GM21526 (cell line): ENCODE measurements around the gene CDAN1.
"Not testable (repeated sequence)": the region's sequence is repeated elsewhere in the genome, so short reads cannot be mapped to it uniquely, and the experiment has no call there.

ENCODE experiments used
- ATAC-seq: cut with Tn5 transposase; IDR thresholded peaks from one replicate; pipeline ENCODE4 v1.9.1; 2021; ENCODE audit warnings: moderate library complexity; ENCODE audit not compliant: unreplicated experiment, low FRiP score

CDAN1 gene

DNA sequence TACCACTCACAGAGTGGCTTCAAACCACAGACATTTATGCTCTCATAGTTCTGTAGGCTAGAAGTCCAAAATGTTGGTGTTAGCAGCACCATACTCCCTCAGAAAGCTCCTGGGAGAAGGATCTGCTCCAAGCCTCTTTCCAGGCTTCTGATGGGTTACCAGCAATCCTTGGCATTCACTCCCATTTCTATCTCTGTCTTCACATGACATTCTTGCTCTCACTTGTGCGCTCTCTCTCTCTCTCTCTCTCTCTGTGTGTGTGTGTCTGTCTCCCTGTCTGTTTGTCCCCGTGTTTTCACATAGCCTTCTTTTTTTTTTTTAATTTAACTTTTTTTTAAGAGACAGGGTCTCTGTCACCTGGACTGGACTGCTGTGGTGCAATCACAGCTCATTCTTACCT lies 26.3 kb downstream of the CDAN1 start:
- no peak for ATAC-seq

DNA sequence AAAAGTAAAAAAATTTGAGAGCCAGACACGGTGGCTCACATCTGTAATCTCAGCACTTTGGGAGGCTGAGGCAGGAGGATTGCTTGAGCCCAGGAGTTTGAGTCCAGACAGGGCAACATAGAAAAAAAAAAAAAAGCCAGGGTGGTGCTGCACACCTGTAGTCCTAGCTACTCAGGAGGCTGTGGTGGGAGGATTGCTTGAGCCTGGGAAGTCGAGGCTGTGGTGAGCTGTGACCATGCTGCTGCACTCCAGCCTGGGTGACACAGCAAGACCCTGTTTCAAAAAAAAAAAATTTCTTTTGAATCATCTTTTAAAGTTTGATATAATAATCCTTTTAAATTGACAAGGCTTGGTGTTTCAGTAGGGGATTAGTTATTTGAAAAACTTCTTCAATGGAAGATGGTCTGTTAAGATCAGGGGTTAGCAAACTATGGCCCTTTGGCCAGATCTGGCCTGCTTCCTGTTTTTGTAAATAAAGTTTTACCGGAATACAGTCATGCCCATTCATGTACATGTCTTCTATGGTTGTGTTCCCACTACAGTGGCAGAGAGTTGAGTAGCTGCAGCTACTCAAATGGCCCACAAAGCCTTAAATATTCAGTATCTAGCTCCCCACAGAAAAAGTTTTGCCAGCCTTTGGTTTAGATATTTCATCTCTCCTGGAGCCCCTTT lies 28.9 kb downstream of the CDAN1 start:
- no peak for ATAC-seq

DNA sequence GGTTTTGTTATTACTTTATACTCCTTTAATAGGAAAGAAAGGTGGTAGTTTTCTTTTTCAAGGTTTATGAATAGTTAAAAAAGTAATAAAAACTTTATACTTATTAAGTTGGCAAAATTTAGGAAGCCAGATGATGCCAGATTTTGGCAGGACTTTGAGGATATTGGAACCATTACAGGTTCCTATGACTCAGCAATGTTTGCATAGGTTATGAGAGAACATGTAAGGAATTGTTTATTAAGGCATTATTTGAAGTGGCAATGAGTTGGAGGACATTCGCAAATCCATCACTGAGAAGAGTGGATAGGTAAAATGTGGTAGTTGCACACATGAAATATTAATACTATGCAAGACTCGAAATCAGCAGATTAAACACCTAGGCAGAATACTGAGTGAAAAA lies 29.9 kb downstream of the CDAN1 start:
- no peak for ATAC-seq

DNA sequence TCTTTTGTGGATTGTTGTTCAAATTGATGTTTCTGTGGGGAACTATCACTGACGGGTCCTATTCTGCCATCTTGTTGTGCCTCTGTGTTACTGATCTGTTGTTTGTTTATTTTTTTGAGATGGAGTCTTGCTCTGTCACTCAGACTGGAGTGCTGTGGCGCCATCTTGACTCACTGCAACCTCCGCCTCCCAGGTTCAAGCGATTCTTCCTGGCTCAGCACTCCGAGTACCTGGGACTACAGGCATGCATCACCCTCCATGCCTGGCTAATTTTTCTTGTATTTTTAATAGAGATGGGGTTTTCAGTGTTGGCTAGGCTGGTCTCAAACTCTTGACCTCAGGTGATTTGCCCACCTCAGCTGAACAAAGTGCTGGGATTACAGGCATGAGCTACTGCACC lies 31.6 kb downstream of the CDAN1 start:
- ATAC-seq: no peak

DNA sequence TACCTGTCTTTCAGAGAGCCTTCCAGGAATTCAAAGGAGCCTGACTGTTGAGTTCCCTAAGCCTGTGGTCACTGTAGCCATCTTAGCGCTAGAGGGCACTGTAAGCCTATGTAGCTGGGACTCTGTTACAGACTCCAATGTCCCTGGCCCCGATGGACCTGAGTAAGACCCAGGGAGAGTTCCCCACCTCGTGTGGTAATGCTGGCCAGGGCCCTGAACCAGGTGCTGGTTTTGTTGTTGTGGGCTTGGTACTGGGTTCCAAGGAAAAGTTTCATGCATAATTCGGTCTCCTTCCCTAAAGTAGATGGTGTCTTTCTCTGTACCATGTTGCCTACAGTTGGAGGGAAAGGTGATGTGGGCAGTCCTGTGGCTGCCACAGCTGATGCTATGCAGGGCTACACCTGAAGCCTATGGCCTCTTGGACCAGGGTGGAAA lies 32.4 kb downstream of the CDAN1 start:
- no peak for ATAC-seq

DNA sequence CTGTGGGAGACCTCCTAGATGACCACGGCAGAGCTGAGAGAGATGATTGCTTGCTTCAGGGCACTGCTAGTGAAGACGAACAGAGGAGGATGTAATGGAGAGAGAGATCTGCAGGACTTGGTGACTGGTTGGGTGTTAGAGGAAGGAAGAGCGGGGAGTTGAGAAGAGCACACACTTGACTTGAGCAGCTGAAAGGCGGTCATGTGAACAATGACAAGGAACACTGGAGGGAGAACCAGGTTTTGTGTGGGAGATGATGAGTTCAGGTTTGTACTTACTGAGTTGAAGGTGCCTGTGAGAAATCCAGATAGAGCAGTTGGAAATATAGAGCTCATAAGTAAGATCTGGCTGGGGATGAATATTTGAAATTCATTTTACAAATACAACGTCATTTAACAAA lies 40.3 kb downstream of the CDAN1 start:
- no peak for ATAC-seq

DNA sequence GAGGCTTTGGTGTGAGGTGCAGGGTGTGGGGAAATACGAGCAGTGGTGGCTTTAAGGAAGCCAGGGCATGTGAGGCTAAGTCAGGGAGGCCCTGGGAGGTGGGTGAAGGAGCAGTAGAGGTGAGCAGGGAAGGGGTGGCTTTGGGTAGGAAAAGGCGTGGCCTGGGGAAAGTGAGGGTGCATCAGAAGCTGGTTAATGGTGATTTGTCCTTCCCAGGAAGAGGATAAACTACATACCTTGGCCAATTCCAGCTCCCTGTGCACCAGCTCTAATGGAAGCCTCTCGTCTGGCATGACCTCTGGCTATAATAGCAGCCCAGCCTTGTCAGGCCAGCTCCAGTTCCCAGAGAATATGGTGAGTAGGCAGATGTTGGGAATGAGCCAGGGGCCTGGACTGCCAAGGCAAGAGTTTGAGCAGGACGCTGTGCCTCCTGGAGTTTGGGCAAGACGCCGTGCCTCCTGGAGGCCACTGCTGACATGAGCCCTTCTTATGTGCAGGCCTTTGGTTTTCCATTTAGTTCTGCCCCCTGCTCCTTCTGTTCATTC lies 41.3 kb downstream of the CDAN1 start:
- ATAC-seq: no peak

DNA sequence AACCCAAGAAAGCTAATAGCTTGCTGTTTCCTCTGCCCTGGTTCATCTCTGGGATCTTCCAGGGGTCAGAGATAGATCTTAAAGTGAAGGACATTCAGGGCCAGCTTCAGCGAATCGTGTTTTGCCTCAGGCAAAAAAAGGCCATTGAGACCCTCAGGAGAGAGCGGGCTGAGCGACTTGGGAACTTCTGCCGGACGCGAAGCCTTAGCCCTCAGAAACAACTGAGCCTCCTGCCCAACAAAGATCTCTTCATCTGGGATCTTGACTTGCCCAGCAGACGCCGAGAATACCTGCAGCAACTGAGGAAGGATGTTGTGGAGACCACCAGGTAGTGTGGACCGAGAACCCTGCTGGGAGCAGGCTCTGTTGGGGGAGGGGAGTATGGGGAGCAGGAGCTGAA lies 42.5 kb downstream of the CDAN1 start:
- ATAC-seq: no peak

DNA sequence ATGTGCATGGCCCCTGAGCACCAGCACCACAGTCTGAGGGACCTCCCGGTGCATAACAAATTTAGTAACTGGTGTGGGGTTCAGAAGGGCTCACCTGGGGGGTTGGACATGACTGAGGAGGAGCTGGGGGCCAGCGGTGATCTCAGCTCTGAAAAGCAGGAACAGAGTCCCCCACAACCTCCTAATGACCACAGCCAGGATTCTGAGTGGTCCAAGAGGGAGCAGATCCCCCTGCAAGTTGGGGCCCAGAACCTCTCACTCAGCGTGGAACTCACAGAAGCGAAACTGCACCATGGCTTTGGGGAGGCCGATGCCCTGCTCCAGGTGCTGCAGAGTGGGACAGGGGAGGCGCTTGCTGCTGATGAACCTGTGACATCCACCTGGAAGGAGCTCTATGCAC lies 43.0 kb downstream of the CDAN1 start:
- no peak for ATAC-seq

DNA sequence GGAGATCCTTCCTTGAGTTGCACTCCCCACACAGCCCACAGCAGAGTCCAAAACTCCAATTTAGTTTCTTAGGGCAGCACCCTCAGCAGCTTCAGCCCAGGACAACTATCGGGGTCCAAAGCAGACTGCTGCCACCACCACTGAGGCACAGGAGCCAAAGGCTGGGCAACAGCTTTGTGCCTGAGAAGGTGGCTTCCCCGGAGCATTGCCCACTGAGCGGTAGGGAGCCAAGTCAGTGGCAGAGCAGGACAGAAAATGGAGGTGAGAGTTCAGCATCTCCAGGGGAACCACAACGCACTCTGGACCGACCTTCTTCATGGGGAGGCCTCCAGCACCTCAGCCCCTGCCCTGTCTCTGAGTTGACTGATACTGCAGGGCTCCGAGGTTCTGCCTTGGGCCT lies 43.4 kb downstream of the CDAN1 start:
- no peak for ATAC-seq

DNA sequence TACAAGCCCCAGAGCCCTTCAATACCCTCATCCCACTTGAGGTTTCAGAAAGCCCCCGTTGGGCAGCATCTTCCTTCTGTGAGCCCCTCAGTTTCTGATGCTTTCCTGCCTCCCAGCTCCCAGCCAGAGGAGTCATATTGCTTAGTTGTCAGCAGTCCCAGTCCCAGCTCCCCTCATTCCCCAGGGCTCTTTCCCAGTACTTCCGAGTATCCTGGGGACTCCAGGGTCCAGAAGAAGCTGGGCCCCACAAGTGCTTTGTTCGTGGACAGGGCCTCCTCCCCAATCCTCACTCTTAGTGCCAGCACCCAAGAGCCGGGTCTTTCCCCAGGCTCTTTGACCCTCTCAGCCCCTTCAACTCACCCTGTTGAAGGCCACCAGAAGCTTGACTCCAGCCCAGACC lies 43.9 kb downstream of the CDAN1 start:
- no peak for ATAC-seq

DNA sequence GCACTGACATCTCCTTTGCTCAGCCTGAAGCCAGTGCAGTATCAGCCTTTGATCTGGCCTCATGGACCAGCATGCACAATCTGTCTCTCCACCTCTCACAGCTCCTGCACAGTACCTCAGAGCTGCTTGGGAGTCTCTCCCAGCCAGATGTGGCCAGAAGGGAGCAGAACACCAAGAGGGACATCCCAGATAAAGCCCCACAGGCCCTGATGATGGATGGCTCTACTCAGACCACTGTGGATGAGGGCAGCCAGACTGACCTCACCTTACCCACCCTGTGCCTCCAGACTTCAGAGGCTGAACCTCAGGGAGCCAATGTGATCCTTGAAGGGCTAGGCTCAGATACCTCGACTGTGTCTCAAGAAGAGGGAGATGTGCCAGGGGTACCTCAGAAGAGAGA lies 44.4 kb downstream of the CDAN1 start:
- ATAC-seq: no peak

DNA sequence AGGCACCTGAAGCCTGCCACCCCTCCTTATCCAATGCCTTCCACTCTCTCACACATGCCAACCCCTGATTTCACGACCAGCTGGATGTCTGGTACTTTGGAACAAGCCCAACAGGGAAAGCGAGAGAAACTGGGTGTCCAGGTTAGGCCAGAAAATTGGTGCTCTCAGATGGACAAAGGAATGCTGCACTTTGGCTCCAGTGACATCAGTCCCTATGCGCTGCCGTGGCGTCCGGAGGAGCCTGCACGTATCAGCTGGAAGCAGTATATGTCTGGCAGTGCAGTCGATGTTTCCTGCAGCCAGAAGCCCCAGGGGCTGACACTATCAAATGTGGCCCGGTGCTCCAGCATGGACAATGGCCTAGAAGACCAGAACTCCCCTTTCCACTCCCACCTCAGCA lies 45.2 kb downstream of the CDAN1 start:
- ATAC-seq: no peak

DNA sequence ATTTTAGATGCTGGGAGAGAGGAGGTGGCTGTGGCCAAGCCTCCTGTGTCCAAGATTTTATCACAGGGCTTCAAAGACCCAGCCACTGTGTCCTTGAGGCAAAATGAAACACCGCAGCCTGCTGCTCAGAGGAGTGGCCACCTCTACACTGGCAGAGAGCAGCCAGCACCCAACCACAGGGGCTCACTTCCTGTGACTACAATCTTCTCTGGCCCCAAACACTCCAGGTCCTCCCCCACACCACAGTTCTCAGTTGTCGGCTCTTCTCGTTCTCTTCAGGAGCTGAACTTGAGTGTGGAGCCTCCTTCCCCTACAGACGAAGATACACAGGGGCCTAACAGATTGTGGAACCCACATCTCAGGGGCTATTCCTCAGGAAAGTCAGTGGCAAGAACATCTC lies 45.6 kb downstream of the CDAN1 start:
- no peak for ATAC-seq

DNA sequence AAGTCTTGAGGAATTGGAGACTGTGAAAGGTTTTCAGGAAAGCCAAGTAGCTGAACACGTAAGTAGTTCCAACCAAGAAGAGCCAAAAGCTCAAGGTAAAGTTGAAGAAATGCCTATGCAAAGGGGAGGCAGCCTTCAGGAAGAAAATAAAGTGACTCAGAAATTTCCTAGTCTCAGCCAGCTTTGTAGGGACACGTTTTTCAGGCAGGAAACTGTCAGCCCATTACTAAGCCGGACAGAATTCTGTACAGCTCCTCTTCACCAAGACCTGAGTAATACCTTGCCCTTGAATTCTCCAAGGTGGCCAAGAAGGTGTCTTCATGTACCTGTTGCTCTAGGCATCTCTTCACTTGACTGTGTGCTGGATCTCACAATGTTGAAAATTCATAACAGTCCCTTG lies 48.6 kb downstream of the CDAN1 start:
- ATAC-seq: no peak

DNA sequence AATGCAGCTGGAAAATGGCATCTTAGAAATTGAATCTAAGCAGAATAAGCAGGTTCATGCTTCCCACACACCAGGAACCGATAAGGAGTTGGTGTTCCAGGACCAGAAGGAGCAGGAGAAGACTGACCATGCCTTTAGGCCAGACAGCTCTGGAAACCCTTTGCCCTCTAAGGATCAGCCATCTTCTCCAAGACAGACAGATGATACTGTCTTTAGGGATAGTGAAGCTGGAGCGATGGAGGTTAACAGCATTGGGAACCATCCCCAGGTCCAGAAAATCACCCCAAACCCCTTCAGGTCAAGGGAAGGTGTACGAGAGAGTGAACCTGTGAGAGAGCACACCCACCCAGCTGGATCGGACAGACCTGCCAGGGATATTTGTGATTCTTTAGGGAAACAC lies 49.2 kb downstream of the CDAN1 start:
- ATAC-seq: no peak

DNA sequence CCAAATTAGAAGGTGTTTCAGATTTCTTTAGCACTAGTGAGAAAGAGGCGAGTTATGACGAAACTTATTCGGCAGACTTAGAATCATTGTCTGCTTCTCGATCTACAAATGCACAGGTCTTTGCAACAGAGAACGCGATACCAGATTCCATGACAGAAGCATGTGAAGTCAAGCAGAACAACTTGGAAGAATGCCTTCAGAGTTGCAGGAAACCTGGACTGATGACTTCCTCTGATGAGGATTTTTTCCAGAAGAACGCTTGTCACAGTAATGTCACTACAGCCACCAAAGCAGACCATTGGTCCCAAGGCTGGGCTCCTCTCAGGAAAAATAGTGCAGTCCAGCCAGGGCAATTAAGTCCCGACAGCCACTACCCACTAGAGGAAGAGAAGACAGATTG lies 50.6 kb downstream of the CDAN1 start:
- ATAC-seq: no peak

DNA sequence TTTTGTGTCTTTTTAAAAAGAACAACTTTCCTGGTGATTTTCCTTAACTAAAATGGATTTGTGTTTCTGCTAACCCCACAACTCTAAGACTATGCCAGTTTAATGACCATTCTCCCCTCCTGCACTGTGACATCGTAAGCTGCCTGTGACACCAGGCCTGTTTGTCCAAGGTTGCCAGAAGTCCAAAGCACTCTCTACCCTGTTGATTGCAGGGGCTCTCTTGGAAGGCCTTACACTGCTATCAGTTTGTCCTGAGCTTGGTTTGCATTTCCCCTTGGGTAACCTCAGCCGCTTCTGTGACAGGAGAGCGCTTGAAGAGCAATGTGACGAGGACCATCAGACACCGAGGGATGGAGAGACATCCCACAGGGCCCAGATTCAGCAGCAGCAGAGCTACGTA lies 55.8 kb downstream of the CDAN1 start:
- ATAC-seq: no peak

DNA sequence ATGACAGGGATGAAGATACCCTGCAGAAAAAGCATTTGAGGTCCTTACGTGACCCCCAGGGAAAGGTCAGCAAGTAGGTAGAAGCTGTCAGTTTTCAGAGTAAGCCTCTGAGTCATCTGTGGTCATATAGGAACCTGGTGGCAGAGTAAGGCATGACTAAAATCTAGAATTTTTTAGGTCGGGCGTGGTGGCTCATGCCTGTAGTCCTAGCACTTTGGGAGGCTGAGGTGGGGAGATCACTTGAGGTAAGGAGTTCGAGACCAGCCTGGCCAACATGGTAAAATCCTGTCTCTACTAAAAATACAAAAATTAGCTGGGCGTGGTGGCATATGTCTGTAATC lies 56.8 kb downstream of the CDAN1 start:
- not testable (repeated sequence) for ATAC-seq

DNA sequence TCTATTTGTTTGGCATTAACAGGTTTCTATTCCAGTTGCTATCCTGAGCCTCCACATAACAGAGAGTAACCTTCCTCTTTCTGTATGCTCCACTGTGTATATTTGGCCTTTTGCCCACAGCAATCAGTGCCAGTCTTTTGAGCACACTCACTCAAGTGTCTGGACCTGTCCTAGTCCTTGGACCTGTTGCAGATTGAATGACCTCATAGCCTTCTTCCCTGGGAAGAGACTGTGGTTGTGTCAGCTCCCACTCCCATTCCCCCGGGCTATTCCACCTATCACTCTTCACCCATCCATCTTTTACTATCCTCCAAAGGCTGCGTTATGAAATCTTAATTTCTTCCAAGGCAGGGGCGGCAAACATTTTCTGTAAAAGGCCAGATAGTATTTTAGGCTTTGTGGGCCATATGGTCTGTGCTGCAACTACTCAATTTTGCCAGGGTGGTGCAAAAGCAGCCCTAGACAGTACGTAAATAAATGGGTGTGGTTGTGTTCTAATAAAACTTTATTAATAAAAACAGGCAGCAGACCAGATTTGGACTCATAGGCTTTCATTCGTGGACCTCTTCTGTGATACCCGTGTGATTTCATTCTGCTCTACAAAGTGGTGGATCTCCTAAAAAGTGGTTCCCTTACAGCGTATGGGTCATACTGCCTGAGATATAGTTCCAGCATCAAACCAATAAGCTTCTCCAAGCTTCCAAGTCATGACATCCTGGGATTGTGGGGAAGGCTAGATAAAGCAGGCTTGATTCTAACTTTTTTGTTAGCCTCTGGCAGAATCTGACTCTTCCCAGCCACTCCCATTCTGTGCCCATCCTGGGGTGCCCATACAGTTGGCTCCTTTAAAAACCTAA lies 57.4 kb downstream of the CDAN1 start:
- no peak for ATAC-seq

DNA sequence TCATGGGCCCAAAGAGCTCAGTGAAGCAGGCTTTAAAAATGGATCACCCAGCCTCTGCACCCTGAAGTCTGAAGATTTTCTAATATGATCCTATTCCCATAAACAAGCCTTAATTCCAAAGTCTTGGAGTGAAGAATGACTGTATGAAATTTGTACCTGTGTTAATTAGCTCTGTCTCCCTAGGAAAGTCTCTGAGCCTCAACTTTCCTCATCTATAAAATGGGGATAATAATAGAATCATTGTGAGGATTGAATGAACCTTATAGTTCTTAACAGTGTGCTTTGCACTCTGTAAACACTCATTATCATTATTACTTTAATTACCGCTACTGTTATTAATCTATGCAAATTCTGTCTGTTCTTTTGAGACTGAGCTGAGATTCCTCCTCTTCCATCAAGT lies 61.9 kb downstream of the CDAN1 start:
- no peak for ATAC-seq

DNA sequence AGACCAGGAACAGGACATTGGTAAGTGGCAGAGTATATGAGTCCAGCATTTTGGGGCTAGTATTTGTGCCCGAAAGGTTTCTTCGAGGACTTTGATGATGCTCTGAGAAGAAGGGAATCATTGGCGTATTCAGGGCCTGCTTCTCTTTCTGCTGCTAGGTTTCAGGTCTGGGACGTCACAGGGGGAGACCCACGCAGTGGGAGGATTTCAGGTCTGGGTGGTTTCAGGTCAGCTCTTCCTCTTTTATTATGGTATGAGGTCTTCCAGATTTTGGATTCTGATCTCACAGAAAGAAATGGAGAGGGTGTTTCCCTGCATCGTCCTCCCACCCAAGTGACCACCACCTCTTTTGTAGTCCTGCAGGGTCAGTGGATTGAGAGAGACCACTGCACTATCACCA lies 62.5 kb downstream of the CDAN1 start:
- ATAC-seq: no peak
